ENCODE results near the gene OR51B2.

The OR51B2 gene

DNA sequence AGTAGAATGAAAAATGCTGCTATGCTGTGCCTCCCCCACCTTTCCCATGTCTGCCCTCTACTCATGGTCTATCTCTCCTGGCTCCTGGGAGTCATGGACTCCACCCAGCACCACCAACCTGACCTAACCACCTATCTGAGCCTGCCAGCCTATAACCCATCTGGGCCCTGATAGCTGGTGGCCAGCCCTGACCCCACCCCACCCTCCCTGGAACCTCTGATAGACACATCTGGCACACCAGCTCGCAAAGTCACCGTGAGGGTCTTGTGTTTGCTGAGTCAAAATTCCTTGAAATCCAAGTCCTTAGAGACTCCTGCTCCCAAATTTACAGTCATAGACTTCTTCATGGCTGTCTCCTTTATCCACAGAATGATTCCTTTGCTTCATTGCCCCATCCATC is 39.5 kb downstream of the OR51B2 start:
- DNase-seq (ENCODE audit: low read depth in 1 of 2, low spot score in 1 of 2) = no peak

DNA sequence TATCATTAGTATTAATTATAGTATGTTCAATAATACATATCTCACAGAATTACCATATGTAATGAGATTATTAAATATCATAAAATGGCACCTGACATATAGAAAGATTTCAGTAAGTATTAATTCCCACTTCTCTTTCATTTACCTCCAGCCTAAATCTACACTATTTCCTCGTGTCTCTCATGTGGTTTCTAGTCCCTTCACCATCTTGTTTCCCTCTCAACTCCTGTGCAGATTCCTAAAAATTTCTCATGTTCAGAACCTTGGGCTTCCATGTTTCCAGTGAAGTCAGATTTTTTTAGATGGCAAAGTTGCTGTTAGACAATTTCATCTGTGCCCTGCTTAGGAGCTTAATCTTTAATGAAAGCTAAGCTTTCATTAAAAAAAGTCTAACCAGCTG is 40.2 kb downstream of the OR51B2 start:
- DNase-seq (ENCODE audit: low read depth in 1 of 2, low spot score in 1 of 2) = no peak

DNA sequence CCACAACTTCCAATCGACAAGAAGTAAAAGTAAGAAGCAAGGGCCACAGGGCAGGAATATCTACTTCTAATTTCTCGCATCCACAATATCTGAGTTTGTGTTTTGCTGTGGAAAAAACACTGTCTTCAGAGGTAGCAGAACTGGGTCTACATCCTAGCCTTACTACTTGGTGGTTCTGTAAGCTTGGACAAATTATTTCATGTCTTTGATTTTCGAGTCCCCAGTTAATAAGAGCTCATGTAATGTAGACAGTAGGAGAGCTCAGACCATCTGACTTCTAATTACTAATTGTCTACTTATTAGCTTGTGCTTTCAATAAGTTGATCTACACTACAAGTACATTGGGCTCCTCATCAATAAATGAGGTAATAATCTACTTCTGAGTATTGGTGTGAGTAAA is 41.0 kb downstream of the OR51B2 start:
- no peak for DNase-seq (ENCODE audit: low read depth in 1 of 2, low spot score in 1 of 2)

DNA sequence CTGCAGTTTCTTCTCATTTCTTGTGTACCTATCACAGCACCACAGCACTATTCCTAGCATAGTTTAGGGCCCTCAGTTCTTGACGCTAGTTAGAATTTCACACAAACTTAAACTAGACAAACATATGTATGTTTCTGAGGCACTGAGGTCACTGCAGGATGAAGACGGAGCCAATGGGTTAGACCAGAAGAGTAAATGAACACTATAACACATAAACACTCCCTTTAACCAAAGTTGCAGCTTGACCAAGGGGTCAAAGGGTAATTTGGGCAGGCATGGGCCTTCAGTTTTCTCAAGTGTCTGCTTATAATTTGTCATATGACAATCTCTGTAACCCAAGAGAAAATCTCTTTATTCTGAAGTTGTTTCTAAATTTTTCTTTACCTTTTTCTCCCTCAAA is 41.5 kb downstream of the OR51B2 start:
- DNase-seq (ENCODE audit: low read depth in 1 of 2, low spot score in 1 of 2) = no peak

DNA sequence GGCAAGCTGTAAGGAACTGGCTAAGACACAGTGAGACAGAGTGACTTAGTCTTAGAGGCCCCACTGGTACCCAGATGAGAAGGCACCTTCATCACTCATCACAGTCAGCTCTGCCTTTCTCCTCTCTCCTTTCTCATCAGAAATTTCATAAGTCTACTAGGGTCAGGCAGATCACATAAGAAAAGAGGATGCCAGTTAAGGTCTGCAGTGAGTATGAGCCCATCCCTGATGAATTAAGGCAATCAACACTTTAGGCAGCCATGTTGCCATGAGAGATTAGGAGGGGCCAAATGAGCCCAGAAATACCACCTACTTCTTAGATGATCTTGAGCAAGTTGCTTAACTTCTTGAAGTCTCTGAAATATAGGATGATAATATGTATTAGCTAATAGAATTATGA is 42.5 kb downstream of the OR51B2 start:
- DNase-seq (ENCODE audit: low read depth in 1 of 2, low spot score in 1 of 2) = no peak

DNA sequence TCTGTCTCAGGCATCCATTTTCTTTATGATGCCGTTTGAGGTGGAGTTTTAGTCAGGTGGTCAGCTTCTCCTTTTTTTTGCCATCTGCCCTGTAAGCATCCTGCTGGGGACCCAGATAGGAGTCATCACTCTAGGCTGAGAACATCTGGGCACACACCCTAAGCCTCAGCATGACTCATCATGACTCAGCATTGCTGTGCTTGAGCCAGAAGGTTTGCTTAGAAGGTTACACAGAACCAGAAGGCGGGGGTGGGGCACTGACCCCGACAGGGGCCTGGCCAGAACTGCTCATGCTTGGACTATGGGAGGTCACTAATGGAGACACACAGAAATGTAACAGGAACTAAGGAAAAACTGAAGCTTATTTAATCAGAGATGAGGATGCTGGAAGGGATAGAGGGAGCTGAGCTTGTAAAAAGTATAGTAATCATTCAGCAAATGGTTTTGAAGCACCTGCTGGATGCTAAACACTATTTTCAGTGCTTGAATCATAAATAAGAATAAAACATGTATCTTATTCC is 43.5 kb downstream of the OR51B2 start:
- DNase-seq (ENCODE audit: low read depth in 1 of 2, low spot score in 1 of 2) = no peak

DNA sequence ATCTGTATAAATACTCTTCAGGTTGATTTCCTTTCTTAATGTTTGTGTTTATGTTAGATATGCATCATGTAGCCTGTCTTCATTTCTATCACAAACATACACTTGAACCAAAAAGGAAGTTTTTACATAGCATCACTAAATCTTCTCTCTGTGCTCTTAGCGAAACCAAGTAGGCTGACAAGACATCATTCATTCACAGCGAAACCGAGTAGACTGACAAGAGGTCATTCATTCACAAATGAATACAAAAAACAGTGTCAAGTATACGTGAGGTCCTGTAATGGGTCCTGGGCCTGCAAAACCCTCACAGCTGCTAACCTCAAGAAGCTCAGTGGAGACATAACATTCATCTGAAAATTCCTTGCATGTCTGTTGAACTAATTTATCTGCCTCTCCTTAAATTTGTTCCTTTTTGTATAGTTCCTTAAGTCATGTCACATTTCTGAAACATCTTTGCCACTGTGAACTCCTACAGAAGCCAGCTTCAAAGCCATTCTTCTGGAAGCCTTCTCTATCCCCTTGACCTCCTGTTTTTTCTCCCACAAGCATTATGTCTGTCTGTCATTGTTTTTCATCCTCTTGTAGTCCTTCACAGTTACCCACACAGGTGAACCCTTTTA is 44.5 kb downstream of the OR51B2 start:
- no peak for DNase-seq (ENCODE audit: low read depth in 1 of 2, low spot score in 1 of 2)

DNA sequence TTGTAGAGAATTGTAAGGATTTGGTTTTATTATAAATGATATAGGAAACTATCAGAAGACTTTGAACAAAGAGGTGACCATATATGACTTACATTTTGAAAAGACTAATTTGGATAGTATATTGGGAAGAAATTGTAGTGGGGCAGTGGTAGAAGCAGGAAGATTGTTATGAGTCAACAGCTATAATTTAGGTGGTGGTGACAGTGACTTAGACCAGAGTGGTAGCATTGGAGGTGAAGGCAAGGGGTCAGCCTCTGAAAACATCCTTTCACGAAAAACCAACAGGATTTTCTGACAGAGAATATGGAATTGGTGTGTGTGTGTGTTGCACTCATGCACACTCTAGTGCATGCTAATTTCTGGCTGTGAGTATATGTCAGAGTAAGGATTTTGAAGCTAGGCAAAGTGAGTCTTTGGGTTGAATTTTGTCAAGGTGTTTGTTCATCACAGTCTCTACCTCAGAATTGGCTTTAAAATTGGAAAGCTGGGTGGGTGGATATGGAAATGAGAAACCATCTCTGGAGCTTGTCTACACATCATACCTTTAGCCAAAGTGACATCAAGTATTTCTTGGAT is 46.2 kb downstream of the OR51B2 start:
- no peak for DNase-seq (ENCODE audit: low read depth in 1 of 2, low spot score in 1 of 2)

DNA sequence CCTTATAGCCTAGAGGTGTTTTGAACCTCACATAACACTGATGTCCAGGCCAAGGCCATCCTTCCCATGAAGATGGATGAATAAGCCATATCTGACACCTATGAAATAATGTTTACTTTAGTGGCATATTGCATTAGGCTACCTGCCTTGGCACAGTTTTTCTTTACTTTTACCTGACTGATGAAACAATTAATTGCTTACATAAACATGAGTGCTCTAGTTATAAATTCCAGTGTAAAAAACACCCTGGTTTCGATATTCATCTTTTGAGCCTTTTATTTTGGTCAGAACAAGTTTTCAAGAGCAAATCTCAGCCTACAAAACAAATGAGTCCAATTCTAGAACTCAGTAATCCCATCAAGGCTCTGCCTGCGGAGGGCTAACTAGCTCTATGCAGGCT is 47.4 kb downstream of the OR51B2 start:
- no peak for DNase-seq (ENCODE audit: low read depth in 1 of 2, low spot score in 1 of 2)

DNA sequence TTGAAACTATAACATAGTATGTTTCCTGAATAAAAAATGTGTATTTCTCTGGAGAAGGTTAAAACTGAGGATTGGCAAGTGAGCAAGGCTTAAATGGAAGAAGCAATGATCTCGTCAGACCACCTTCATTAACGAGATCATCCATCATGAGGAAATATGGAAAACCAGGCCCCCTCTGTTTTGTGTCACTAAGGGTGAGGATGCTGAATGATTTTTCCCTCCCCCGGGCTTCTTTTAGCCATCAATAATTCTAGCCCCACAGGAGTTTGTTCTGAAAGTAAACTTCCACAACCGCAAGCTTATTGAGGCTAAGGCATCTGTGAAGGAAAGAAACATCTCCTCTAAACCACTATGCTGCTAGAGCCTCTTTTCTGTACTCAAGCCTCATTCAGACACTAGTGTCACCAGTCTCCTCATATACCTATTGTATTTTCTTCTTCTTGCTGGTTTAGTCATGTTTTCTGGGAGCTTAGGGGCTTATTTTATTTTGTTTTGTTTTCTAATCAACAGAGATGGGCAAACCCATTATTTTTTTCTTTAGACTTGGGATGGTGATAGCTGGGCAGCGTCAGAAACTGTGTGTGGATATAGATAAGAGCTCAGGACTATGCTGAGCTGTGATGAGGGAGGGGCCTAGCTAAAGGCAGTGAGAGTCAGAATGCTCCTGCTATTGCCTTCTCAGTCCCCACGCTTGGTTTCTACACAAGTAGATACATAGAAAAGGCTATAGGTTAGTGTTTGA is 48.6 kb downstream of the OR51B2 start:
- no peak for DNase-seq (ENCODE audit: low read depth in 1 of 2, low spot score in 1 of 2)

DNA sequence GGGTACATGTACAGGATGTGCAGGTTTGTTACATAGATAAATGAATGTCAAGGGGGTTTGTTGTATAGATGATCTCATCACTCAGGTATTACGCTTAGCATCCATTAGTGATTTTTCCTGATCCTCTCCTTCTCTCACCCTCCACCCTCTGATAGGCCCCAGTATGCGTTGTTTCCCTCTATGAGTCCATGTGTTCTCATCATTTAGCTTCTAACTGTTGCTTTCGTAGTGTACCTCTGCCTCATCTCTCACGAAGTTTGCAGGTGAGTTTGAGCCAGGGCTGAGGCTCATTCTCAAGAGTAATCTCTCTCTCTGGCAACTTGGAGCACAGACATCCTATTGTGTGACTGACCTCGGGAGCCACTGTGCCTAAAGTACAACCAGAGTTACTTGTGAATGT is 49.7 kb downstream of the OR51B2 start:
- DNase-seq (ENCODE audit: low read depth in 1 of 2, low spot score in 1 of 2) = no peak

Measured in stimulated activated CD4-positive, alpha-beta T cell treated with anti-CD3 and anti-CD28 coated beads, Interleukin-15, amount 100 ng/mL, for 1 hour (primary cell).